ENCODE measurements around the gene HECTD4. TPM values are rescaled to one million over a fixed set of nuclear protein-coding genes. Genes with fewer than 3 reads are reported as not detected.

The HECTD4 gene
- total and polyA plus RNA-seq, 11 donors = 6.3 to 30.7 (median 23.1) TPM

GRCh38 chr12:112275836-112276235 lies 106.4 kb downstream of the HECTD4 start:
- Histone ChIP-seq H3K27ac (no peak overlapping the region), H3K9me3 (no peaks in the 10 kb centered on the region), H3K4me3 (no peak overlapping the region), H3K36me3 (peaks cover 0 to 67% (median 56%) of the 10 kb centered on the region in 9 donors), H3K27me3 (no peaks in the 10 kb centered on the region), H3K4me1 (peaks cover 0 to 3% (median 0%) of the 10 kb centered on the region in 12 donors)
- WGBS, 4 donors = 81 to 97% (median 94%) methylated on average over 3 of the region's 3 CpGs
- no peak for TF ChIP-seq POLR2A (IDR thresholded peaks at IDR 0.05)
- no peak for TF ChIP-seq CTCF (IDR thresholded peaks at IDR 0.05)
- DNase-seq (no peak), ATAC-seq (no peak)
- intact Hi-C loops (cut with DNase I) = loop anchor here in 1 of 10 donors (10.0 kb wide), 1 partner anchor 109 kb away; the partner anchor contains the start of gene HECTD4

DNA sequence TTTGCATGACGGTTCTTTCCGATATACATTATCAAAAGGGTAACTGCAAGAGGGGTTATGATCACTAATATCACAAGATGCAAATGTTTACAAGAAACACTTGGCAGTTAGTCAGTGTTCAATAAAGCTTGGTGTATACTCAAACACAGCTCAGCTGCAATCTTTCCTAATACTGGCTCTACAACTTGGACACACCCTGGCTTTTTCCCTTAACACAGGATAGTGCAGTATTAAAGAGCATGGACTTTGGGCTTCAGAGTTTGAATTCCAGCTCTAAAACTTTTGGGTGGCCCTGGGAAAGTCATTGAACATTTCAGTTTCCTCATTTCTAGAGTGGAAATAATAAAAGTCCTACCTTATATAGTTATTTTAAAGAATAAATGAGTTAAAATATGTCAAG lies 107.0 kb downstream of the HECTD4 start:
- ATAC-seq = no peak
- H3K27me3 ChIP-seq = no peaks in the 10 kb centered on the region
- peaks cover 0 to 73% (median 62%) of the 10 kb centered on the region in 9 donors for H3K36me3 ChIP-seq
- no peak for DNase-seq
- WGBS, 4 donors = 96 to 99% (median 98%) methylated on average over 2 of the region's 2 CpGs
- no peak for TF ChIP-seq POLR2A (IDR thresholded peaks at IDR 0.05)
- TF ChIP-seq CTCF (IDR thresholded peaks at IDR 0.05) = no peak
- peaks cover 0 to 5% (median 0%) of the 10 kb centered on the region in 12 donors for H3K4me1 ChIP-seq
- H3K9me3 ChIP-seq = no peaks in the 10 kb centered on the region
- no peak overlapping the region for H3K27ac ChIP-seq
- H3K4me3 ChIP-seq = no peak overlapping the region
- intact Hi-C loops (cut with DNase I) = loop anchor here in 1 of 10 donors (10.0 kb wide), 1 partner anchor 110 kb away; the partner anchor contains the start of gene HECTD4

DNA sequence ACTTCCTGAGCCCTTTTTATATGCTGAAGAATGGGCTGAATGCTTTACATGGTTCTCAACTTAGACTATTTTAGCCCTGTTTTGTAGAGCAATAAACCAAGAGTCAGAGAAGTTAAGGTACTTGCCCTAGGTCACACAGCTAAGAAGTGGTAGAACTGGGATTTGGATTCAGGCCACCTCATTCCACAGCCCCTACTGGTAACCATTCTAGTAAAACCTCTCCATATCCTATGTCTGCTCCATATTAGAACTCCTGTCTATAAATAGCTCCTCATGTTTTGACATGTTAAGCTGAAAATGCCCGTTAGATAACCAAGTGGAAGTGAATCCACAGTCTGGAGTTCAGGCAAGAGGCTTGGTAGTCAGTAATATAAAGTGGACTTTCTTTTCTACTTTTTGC lies 111.6 kb downstream of the HECTD4 start:
- intact Hi-C loops (cut with DNase I) = loop anchor here in 1 of 10 donors (10.0 kb wide), 1 partner anchor 114 kb away; the partner anchor contains the start of gene HECTD4
- DNase-seq (no peak), ATAC-seq (no peak)
- H3K4me1 ChIP-seq = peaks cover 0 to 5% (median 0%) of the 10 kb centered on the region in 12 donors
- 25 to 44% (median 40%) methylated on average over 1 of the region's 1 CpG for WGBS, 4 donors
- no peak overlapping the region for H3K4me3 ChIP-seq
- H3K9me3 ChIP-seq = no peaks in the 10 kb centered on the region
- H3K27me3 ChIP-seq = no peaks in the 10 kb centered on the region
- H3K36me3 ChIP-seq = peaks cover 0 to 88% (median 75%) of the 10 kb centered on the region in 9 donors
- H3K27ac ChIP-seq = no peak overlapping the region
- TF ChIP-seq CTCF (IDR thresholded peaks at IDR 0.05) = no peak
- no peak for TF ChIP-seq POLR2A (IDR thresholded peaks at IDR 0.05)

DNA sequence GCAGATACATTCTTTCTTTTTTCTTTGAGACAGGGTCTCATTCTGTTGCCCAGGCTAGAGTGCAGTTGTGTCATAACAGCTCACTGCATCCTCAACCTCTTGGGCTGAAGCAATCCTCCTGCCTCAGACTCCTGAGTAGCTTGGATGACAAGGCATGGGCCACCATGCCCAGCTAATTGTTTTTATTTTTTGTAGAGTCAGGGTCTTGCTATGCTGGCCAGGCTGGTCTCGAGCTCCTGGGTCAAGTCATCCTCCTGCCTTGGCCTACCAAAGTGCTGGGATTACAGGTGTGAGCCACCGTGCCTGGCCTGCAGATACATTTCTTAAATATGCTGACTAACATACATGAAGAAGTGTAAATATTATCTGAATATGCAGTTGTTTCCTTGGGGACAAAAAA lies 115.8 kb downstream of the HECTD4 start:
- H3K4me1 ChIP-seq = peaks cover 0 to 5% (median 0%) of the 10 kb centered on the region in 12 donors
- intact Hi-C loops (cut with DNase I) = no loop called here
- no peak for ATAC-seq
- no peak for DNase-seq
- H3K36me3 ChIP-seq = peaks cover 0 to 94% (median 79%) of the 10 kb centered on the region in 9 donors
- H3K4me3 ChIP-seq = no peak overlapping the region
- no peak overlapping the region for H3K27ac ChIP-seq
- TF ChIP-seq POLR2A (IDR thresholded peaks at IDR 0.05) = no peak
- no peak for TF ChIP-seq CTCF (IDR thresholded peaks at IDR 0.05)
- no peaks in the 10 kb centered on the region for H3K27me3 ChIP-seq
- WGBS, 4 donors = 89 to 100% (median 96%) methylated on average over 2 of the region's 2 CpGs
- H3K9me3 ChIP-seq = no peaks in the 10 kb centered on the region
